Hepatocyte (in vitro differentiated cells): ENCODE data around the gene BAG5. TPM values are rescaled to one million over a fixed set of nuclear protein-coding genes. Genes with fewer than 3 reads are reported as not detected.

ENCODE experiments used
- DNase-seq: peaks from one replicate; pipeline ENCODE4 v3.0.0-alpha.2; 2016; ENCODE audit warnings: low spot score
- H2AFZ ChIP-seq: fragments of 200-600 bp; sonication (generic); 2 replicates; pipeline ENCODE4 v1.6.0; 2016; ENCODE audit warnings: antibody characterized with exemption, mild to moderate bottlenecking
- H3K27ac ChIP-seq: fragments of 200-600 bp; sonication (generic); 2 replicates; pipeline ENCODE4 v1.5.1; 2016; ENCODE audit warnings: mild to moderate bottlenecking
- H3K27me3 ChIP-seq: fragments of 200-600 bp; sonication (generic); 2 replicates; pipeline ENCODE4 v1.6.1; 2016
- H3K36me3 ChIP-seq: fragments of 200-600 bp; sonication (generic); replicated peaks from 2 replicates; pipeline ENCODE4 v1.5.1; 2016; ENCODE audit warnings: low read depth; ENCODE audit not compliant: insufficient read depth
- H3K4me1 ChIP-seq: fragments of 200-600 bp; sonication (generic); 2 replicates; pipeline ENCODE4 v1.5.1; 2016; ENCODE audit warnings: mild to moderate bottlenecking, moderate library complexity; ENCODE audit not compliant: insufficient read depth
- H3K4me2 ChIP-seq: fragments of 200-600 bp; sonication (generic); 2 replicates; pipeline ENCODE4 v1.6.0; 2016
- H3K4me3 ChIP-seq: fragments of 200-600 bp; sonication (generic); 2 replicates; pipeline ENCODE4 v1.5.1; 2016; ENCODE audit warnings: mild to moderate bottlenecking
- H3K79me2 ChIP-seq: fragments of 200-600 bp; sonication (generic); 2 replicates; pipeline ENCODE4 v1.6.0; 2017; ENCODE audit warnings: mild to moderate bottlenecking
- H3K9me2 ChIP-seq: fragments of 200-600 bp; sonication (generic); replicated peaks from 2 replicates; pipeline ENCODE4 v1.6.0; 2017; ENCODE audit warnings: mild to moderate bottlenecking; ENCODE audit not compliant: insufficient read depth
- H3K9me3 ChIP-seq: fragments of 200-600 bp; sonication (generic); 2 replicates; pipeline ENCODE4 v1.5.1; 2016; ENCODE audit warnings: low read depth, mild to moderate bottlenecking
- H4K20me1 ChIP-seq: fragments of 200-600 bp; sonication (generic); 2 replicates; pipeline ENCODE4 v1.6.0; 2016; ENCODE audit warnings: mild to moderate bottlenecking; ENCODE audit not compliant: insufficient read depth, poor library complexity, severe bottlenecking
- EZH2 ChIP-seq: fragments of 200-600 bp; sonication (generic); IDR thresholded peaks from 2 replicates; pipeline ENCODE4 v1.6.1; 2016; ENCODE audit warnings: antibody characterized with exemption, mild to moderate bottlenecking, borderline replicate concordance
- EZH2phosphoT487 ChIP-seq: fragments of 200-600 bp; sonication (generic); IDR thresholded peaks from one replicate; pipeline ENCODE4 v1.6.1; 2018; ENCODE audit warnings: antibody characterized with exemption, mild to moderate bottlenecking, low read depth, moderate library complexity; ENCODE audit not compliant: unreplicated experiment, severe bottlenecking
- WGBS: methylation state at CpG from one replicate; pipeline ENCODE4 v1.1.6; 2016; ENCODE audit warnings: low lambda C conversion rate; ENCODE audit errors: missing lambda C conversion rate; 5-methylcytosine and 5-hydroxymethylcytosine counted together
- polyA plus RNA-seq: library from polyadenylated mRNA; unstranded; fragments of >200 nt; fragmentation: Nextera tagmentation; extraction: Ambion mirVana; gene quantifications from 2 replicates; pipeline ENCODE4 v1.2.1, GENCODE V29; 2016
- total RNA-seq: library from RNA; depleted of rRNA; stranded (reverse); fragments of >200 nt; gene quantifications from 2 replicates; pipeline ENCODE4 v1.2.3, GENCODE V29; 2014
- TF ChIP-seq, protein P1 (sequence below): fragments of 200-600 bp; sonication (generic); IDR thresholded peaks from 2 replicates; pipeline ENCODE4 v1.5.1; 2016; ENCODE audit warnings: antibody characterized with exemption, mild to moderate bottlenecking; ENCODE audit not compliant: poor library complexity

Gene BAG5
- total and polyA plus RNA-seq, 2 experiments from 2014 or later, result 13.9 to 27.4 TPM

DNA sequence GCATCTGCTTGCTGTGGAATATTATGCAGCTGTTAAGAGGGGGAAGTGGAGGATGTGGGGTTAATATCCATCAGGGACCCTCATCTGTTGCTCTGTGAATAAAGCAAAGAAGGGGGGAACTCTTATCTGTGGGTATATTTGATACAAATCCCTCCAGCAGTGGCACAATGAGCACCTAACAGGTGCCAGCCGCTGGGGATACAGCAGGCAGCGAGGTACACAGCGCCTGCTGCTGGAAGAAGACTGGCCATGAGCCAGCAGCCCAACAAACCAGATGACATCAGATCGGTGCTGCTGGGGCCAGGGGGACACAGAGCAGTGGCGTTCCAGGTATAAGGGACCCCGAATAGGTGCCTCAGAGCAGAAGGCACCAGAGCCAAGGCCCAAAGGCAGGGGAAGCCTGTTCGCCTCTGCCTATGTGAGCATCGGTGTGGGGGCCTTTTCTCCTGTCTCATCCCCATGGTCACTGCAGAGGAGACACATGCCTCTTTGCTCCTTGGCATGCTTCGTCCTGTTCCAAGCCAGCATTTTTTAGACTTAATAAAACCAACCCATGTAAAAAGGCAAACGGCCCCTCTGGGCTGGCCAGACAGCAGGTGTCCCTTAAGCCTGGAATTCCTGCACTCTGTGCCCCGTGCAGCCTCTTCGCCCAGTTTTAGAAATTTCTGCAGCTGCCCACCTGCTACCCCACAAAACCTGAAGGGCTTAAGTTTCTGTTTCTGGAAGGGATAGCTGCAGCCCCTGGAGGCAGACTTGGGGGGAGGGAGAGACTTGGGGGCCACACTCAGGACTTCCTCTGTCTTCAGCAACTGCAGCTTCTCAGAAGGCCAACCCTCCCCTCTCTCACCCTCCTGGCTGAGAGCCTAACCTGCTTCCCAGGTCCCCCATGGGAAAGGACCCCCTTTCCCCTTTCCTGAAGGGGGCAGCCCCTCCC is 38.2 kb downstream of the BAG5 start:
- Histone ChIP-seq H3K27ac (peak overlapping the region; percentile 99), H3K27me3 (peaks cover 4% of the 10 kb centered on the region), H3K4me3 (no peak overlapping the region)

DNA sequence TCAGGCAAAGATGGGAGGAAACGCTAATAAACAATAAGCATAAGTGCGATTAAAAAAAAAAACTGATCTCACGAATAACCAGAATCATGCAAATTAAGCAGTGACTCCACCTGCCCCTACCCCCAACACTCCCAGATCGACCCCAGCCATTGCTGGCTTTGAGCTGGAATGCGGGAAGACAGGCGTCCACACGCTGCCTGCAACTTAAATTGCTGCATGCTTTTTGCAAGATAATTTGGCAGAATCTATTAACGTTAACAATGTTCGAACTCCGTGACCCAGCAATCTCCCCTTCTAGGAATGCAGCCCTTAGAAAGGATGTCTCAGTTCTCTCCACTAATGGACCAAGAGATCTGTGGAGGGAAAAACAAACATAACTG is 38.9 kb downstream of the BAG5 start:
- TF ChIP-seq, protein P1, sequence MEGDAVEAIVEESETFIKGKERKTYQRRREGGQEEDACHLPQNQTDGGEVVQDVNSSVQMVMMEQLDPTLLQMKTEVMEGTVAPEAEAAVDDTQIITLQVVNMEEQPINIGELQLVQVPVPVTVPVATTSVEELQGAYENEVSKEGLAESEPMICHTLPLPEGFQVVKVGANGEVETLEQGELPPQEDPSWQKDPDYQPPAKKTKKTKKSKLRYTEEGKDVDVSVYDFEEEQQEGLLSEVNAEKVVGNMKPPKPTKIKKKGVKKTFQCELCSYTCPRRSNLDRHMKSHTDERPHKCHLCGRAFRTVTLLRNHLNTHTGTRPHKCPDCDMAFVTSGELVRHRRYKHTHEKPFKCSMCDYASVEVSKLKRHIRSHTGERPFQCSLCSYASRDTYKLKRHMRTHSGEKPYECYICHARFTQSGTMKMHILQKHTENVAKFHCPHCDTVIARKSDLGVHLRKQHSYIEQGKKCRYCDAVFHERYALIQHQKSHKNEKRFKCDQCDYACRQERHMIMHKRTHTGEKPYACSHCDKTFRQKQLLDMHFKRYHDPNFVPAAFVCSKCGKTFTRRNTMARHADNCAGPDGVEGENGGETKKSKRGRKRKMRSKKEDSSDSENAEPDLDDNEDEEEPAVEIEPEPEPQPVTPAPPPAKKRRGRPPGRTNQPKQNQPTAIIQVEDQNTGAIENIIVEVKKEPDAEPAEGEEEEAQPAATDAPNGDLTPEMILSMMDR, result no peak
- TF ChIP-seq EZH2, result no peak
- TF ChIP-seq EZH2phosphoT487, result no peak
- Histone ChIP-seq H2AFZ (no peak overlapping the region), H3K79me2 (peaks cover 41% of the 10 kb centered on the region), H3K27ac (peak overlapping the region; percentile 99), H3K4me3 (peak overlapping the region; percentile 36), H3K27me3 (peaks cover 4% of the 10 kb centered on the region), H3K4me1 (peaks cover 59% of the 10 kb centered on the region), H3K9me2 (no peaks in the 10 kb centered on the region), H3K36me3 (no peaks in the 10 kb centered on the region), H3K9me3 (no peaks in the 10 kb centered on the region), H4K20me1 (peaks cover 27% of the 10 kb centered on the region), H3K4me2 (peak overlapping the region; percentile 100)
- DNase-seq, result no peak
- 47% methylated on average over 10 of the region's 10 CpGs for WGBS

More for the DNA sequence above, 38.2 kb downstream of the BAG5 start:
- H3K9me2 ChIP-seq, result no peaks in the 10 kb centered on the region
- no peaks in the 10 kb centered on the region for H3K9me3 ChIP-seq
- peaks cover 21% of the 10 kb centered on the region for H4K20me1 ChIP-seq
- no peak for TF ChIP-seq EZH2
- TF ChIP-seq EZH2phosphoT487, result no peak
- TF ChIP-seq, protein P1, result peak; percentile 15
- peaks cover 54% of the 10 kb centered on the region for H3K4me1 ChIP-seq
- H3K36me3 ChIP-seq, result no peaks in the 10 kb centered on the region
- DNase-seq, result no peak
- WGBS, result 84% methylated on average over 12 of the region's 12 CpGs
- H2AFZ ChIP-seq, result no peak overlapping the region
- H3K4me2 ChIP-seq, result peak overlapping the region; percentile 100
- H3K79me2 ChIP-seq, result peaks cover 44% of the 10 kb centered on the region

DNA sequence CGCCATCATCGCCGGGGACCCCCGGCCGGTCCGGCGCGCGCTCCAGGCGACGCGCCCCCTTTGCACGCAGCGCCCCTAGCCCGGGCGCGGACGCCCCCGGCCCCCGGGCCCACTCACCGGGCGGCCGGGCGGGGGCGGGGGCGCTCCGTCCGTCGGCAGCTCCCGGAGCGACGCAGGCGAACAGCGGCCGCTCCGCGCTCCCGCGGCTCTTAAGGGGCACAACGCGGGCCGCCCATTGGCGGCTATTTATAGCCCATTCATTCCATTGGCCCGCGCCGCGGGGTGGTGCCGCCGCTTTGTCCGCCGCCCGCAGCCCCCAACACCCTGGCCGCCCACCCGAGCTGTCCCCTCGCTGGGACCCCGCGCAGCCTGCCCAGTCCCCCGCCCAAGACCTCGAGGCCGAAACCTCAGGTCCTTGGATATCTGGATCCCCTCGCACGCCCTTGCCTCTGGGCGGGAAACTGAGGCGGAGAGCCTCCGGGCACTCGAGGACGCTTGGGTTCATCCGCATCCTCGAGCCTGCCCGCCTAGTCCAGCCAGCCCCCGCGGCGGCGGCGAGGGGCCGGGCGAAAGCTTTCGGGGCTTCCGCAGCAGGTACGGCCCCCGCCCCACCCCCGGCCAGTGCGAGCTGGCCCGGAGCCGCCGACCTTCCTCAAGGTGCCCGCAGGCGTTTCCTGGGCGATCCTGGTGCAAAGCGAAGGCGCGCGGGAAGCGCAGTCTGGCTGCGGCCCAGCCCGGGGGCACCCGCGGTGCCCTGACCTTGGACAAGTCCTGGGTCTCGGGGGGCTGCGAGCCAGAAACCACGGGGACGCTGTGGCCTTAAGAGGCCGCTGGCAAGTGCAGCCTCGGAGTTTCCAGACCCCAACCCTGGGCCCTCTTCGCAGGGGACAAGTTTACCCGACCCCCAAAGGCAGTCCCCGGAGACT is 39.5 kb downstream of the BAG5 start, which contains the start of gene CKB:
Gene CKB, minus strand, starts transcription at position 182 of the 926 bp plus-strand sequence. CDS start 337 bp downstream, outside the sequence.
- Histone ChIP-seq H4K20me1 (peaks cover 27% of the 10 kb centered on the region), H2AFZ (peak within 1 kb of the TSS; percentile 49), H3K4me3 (peak within 1 kb of the TSS; percentile 91), H3K4me2 (peak within 1 kb of the TSS; percentile 100), H3K27ac (peak within 1 kb of the TSS; percentile 99), H3K9me2 (no peaks in the 10 kb centered on the region), H3K4me1 (peaks cover 59% of the 10 kb centered on the region), H3K27me3 (peaks cover 4% of the 10 kb centered on the region), H3K36me3 (no peaks in the 10 kb centered on the region), H3K9me3 (no peaks in the 10 kb centered on the region), H3K79me2 (peaks cover 36% of the 10 kb centered on the region)
- peak; percentile 54 for TF ChIP-seq EZH2
- TF ChIP-seq EZH2phosphoT487, result no peak
- TF ChIP-seq, protein P1, result no peak
- DNase-seq, result peak; percentile 91
- 10% methylated on average over 24 of the region's 107 CpGs for WGBS
